Ramos (cell line): Measurements from ENCODE around the gene FAM98C.

ENCODE experiments used
- in situ Hi-C: fragments of 300-500 bp; cut with MboI; formaldehyde crosslinking; loops from one replicate; pipeline ENCODE4 v1.14.3; 2022; ENCODE audit warnings: low sequenced_read_pairs; ENCODE audit not compliant: unreplicated experiment

The FAM98C gene

DNA sequence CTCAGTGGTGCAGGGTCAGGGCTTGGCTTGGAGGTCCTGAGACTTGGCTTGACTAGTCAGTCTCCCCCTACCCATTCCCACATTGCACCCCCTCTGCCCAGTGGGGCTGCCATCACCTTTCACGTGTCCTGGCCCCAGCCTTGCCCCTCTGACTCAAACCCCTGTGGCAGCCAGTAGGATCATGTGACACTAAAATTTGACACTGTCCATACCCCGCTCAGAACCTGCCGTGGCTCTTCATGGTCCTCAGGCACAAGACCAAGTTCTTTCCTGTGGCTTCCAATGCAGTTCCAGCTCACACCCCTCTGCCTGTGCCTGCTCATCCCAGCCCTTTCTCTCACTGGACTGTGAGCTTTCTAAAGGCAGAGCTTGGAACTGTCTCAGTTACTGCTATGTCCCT lies 26.3 kb upstream of the FAM98C start:
- in situ Hi-C loops: no loop called here

GRCh38 chr19:38377052-38377451 lies 25.8 kb upstream of the FAM98C start:
- in situ Hi-C loops: no loop called here

DNA sequence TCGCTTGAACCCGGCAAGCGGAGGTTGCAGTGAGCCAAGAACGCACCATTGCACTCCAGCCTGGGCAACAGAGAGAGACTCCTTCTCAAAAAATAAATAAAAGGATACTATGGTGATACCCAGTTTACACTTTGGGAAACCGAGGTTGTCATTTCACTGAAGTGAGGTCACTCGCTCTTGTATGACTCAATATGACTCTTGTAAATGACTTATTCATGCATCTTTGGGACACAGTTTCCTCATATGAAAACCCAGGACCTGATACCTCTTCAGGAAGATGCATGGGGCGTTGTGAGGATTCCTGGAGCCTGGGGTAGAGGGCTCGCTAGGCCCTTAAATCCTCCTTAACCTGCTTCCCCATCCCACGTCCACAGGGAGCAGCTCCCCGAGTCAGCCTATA lies 24.0 kb upstream of the FAM98C start:
- in situ Hi-C loops: no loop called here

DNA sequence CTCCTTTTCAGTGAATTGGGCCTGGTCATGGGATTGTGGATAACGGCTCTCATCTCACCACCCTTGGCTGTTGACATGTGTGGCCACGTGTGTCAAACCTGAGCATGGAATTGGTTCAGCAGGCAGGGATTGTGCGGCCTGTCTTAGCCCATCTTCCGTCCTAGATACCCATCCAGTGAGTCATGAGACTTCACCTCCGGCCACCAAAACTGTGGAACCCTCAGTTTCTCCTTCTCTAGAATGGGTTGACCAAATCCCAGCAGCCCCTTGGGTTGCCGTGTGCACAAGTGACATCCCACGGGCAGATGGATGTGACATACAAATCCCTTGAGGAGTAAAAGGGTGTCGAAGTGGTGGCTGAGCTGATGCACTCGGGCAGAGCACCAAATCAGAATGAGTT lies 21.8 kb upstream of the FAM98C start:
- in situ Hi-C loops: no loop called here

DNA sequence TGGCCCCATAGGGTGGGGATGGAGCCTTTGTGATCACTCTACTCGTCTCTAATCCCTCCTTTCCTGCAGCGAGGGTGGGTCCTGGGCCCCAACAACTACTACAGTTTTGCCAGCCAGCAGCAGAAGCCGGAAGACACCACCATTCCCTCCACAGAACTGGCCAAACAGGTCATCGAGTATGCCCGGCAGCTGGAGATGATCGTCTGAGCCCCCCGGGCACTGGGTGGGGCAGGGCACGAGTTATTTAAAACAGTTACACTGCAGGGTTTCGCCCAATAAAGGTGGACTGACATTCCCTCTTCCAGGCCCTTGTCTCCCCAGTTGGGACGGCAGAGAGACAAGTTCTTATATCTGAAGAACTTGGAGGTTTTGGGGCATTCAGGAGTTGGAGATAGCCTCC lies 19.7 kb upstream of the FAM98C start:
- in situ Hi-C loops: no loop called here

GRCh38 chr19:38383743-38384142 lies 19.1 kb upstream of the FAM98C start:
- in situ Hi-C loops: no loop called here

DNA sequence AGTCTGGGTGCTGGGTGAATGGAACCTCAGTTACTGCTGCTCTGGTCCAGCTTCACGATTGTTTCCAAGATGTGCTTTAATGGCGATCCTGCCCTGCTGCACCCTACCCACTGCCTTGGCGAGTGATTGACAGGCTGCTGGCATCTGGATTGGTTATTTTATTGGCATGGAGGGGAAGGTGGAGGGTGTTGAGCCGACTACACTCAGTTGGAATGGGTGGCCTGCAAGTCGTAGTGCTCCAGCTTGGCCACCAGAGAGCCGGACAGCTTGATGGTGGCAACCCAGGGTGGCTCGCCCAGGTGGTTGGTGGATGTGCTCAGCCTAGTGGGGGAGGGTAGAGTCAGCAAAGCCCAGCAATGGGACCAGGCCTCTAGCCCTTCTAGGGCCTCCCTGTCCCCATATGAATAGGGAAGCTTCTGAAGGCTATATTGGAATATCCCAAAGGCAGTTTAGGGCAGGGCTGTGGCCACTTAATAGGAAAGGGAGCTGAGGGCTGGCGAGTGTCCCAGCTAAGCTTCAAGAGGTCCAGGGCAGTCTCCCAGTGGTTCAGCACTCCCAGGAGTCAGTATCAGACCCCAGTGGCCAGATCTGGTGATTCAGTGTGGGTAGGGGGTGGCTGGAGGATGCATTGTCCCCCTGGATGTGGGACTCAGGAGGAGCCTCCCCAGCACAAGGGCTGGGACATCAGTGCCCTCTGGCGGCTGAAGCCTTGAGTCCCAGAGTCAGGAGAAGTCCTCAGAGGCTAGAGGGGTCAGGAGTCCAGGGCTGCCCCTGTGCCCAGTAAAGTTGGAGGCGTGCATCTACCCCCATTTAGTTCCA lies 18.5 kb upstream of the FAM98C start:
- in situ Hi-C loops: no loop called here

DNA sequence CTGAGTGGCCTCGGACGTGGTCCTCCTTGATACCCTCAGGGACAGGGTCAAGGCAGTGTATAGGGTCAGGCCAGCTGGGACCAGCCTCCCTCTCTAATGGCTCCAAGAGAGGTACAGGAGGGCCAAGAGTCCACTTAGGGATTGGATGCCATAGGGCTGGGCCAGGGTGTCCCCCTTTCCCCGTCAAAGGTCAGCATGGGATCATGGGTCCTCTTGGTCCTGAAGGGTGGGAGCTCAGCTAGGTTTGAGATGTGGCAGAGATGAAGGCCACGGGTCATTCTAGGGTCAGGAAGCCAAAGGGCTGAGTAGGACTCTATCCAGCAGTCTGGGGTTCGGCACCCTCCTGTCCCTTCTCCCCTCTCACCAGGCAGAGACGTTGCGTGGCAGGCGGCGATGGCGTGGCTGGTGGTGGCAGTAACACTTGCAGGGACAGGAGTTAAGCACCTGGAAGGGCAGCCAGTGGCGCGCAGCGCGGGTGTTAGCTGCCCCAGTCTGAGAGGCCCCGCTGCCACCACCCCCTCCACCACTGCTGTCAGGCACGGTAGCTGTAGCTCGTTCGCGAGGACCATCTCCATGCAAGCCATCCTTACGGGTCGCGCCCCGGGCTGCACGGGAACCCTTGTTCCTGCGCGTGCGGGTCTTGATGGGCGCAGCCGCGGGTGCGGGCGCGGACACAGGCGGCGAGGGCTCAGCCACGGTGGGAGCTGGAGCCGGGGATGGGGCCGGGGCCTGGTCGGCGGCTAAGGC lies 17.7 kb upstream of the FAM98C start:
- in situ Hi-C loops: no loop called here

- in situ Hi-C loops: no loop called here
Observed at GRCh38 chr19:38385804-38386257, 17.1 kb upstream of the FAM98C start.

DNA sequence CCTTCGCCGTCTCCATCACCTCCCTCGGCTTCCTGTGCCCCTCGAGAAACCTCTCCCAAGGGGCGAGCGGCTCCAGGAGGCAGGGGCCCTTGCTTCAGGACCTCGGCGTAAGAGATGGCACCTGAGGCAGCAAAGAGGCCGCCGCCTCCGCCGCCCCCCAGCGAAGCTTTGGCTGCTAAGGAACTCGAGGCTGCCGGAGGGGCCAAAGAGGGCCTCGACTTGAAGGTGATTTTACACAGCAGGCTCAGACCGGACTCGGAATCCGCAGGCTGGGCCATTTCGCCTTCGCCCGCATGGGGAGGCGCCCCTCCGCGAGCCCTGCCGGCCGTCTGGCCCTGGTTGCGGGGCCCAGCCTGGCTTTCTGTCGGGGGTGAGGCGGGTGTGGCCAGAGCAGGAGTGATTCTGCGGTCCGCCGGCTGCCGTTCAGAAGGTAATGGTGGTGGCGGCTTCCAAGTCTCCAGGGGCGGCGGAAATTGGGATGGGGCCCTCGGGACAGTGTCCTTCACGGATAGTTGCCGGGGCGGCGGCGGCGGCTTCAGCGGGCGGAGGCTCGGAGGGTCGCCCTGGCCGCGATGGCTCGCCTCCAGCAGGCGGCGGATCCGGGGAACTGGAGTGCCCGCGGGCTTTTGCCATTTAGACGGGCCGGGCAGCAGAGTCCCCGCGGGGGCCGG lies 16.5 kb upstream of the FAM98C start:
- in situ Hi-C loops: no loop called here

DNA sequence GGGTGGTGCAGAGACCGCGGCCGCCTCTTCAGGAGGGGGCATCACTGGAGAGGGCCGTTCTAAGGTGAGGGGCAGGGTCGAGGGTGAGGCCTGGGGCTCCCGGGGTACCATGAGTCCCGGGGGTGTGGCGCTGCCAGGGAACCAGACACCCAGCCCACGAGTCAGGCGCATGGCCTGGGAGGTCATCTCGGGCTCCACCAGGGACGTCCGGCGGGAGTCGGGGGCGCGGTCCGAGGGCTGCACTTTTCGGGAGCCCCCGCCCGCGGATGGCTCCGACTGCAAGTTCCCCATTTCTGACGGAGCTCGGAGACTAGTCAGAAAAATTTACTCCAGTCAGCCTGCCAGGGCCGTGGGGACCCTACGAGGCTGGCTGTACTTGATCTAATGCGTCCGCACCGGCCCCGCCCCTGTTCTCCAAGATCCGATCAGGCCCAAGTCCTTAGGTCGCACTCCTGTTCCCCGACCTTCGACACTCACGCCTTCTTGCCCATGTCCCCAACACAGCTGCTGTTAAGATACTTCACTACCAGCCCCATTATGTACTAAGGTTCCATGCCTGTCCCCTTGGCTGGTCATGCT lies 15.8 kb upstream of the FAM98C start:
- in situ Hi-C loops: no loop called here

DNA sequence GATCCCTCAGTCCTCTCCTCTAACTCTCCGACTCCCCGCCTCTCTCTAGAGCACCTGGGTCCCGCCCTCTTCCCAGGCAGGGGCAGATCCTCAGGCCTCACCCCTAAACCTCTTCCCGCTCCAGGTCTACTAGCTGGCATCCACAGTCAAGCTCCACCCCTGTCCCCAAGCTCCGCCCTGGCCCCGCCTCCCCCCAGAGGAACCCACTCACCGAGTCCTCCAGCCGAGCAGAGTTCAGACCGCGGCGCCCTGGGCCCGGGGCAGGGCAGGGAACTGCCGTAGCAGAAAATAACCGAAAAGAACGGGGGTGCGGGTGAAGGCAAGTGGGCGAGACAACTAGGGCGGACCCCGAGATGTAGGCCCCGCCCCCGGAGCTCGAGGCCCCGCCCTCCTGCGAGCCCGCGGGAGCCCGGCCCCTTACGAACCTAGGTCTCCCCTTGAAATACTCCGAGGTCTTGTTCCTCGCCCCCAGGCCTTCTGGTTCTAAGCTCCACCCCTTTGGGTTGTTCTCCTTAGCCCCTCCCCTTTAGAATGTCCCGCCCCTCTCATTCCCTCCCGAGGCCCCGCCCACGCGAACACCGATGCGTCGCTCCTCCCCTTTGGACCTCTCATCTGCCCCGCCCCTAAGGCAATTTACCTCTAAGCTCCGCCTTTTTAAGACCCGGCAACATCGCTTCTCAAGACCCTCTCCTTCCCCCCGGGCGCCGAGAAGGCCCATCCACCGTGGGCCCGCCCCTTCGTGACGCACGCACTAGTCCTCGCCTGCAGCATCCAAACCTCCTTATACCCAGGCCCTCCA lies 15.1 kb upstream of the FAM98C start, which contains the start of gene GGN:
GGN (minus strand) TSS at position 485 of the 799 bp plus-strand sequence. CDS start 773 bp downstream, outside the sequence.
- in situ Hi-C loops: no loop called here

DNA sequence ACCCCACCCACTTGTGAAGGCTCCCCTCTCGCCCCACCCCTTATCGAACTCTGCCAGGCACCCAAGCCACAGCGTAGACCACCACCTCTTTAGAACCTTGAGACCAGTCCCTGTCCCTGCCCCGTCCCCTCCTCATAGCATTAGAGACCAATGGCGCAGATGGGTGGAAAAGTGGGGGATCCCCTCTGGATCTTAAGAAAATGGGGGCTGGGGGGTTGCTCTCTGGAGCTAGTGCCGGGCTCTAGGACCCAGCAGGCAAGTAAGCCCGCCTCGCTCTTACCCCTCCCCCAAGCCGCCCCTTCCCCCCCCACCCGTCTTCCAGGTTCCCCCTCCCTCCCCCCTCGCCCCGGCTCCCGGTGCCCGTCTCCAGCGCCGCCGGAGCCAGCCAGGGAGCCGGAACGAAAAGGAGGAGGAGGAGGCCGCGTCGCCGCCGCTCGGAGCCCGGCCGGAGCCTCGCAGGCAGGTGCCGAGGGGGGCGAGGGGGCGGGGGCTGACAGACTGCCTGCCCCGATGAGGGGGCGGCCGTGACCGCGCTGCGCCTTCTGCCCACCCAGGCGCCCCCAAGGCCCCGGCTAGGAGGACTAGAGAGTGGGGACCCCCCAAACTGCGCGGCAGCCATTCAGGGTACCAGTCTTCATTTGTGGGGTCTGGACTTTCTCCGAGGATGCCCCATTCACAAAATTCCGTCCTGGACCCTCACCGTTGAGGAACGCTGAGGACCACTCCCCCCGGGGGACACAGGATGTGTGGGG lies 14.4 kb upstream of the FAM98C start, which contains the start of gene SPRED3:
SPRED3 (plus strand) TSS at position 349 of the 752 bp plus-strand sequence. CDS start 1,606 bp downstream, outside the sequence.
- in situ Hi-C loops: no loop called here

GRCh38 chr19:38389101-38389925 lies 13.6 kb upstream of the FAM98C start:
- in situ Hi-C loops: no loop called here

DNA sequence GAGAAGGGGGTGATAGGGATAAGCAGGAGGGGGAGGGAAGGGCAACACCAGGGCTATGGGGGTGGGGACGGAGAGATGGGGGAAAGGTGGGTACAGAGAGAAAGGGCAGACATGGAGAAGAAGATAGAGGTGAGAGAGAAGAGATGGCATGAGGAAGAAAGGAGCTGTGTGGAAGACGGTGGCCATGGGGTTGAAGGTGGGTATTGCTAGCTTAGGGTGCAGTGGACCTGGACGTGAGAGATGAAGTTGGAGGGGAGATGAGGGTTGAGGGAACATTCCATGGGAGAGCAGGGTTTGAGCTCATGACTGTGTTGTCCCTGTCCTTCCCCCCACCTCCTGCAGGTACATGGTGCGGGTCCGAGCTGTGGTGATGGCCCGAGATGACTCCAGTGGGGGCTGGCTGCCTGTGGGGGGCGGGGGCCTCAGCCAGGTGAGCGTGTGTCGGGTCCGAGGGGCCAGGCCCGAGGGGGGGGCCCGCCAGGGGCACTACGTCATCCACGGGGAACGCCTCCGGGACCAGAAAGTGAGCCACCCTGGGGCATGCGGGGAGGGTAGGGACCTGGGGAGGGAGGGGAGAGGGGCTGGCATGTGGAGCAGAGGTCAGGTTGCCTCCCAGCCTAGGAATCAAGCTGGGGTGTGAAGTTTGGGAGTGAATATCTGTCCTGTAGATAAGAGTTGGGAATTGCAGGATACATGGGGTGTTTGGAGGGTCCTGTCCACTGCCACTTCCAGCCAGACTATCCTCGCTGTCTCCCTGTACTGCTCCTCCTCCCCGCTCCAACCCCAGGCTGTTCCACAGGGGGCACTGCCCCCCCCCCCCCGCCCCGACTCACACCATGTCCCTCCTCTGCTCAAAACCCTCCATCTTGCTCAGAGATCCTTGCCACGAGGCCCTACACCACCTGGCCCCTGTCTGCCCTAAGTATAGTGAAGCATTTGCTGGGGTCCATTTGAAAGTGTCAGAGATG lies 12.7 kb upstream of the FAM98C start:
- in situ Hi-C loops: no loop called here

- in situ Hi-C loops: no loop called here
Observed at GRCh38 chr19:38391911-38392464, 10.9 kb upstream of the FAM98C start.
